Nephron (organoid): Measurements from ENCODE around the gene JAG1.
A peak's percentile ranks its signal among the peaks of the same experiment; 100 is the strongest.

Experiments used
- H3K27ac Mint-ChIP-seq, 3 experiments: 2 replicates each; pipeline ENCODE4 v1.8.0; 2020; ENCODE audit warnings: mixed read lengths in 3 of 3, mild to moderate bottlenecking in 2 of 3, moderate library complexity in 1 of 3
- H3K27me3 Mint-ChIP-seq: 2 replicates; pipeline ENCODE4 v1.8.0; 2021; ENCODE audit warnings: low read depth, mild to moderate bottlenecking, moderate library complexity, mixed read lengths
- H3K36me3 Mint-ChIP-seq: 2 replicates; pipeline ENCODE4 v1.8.0; 2020; ENCODE audit warnings: low read depth, mixed read lengths
- H3K4me1 Mint-ChIP-seq: 2 replicates; pipeline ENCODE4 v1.8.0; 2020; ENCODE audit warnings: mixed read lengths
- H3K4me3 Mint-ChIP-seq, 3 experiments: 2 replicates each; pipeline ENCODE4 v1.8.0; 2020; ENCODE audit warnings: mild to moderate bottlenecking in 3 of 3, mixed read lengths in 3 of 3, moderate library complexity in 2 of 3
- H3K9me3 Mint-ChIP-seq: 2 replicates; pipeline ENCODE4 v1.8.0; 2020; ENCODE audit warnings: mixed read lengths
- CTCF ChIP-seq, 3 experiments: fragments of 200-600 bp; sonication (generic); IDR thresholded peaks; one replicate each; pipeline ENCODE4 v1.5.0; 2021; ENCODE audit warnings: antibody characterized with exemption in 3 of 3; ENCODE audit not compliant: unreplicated experiment in 3 of 3

JAG1 gene

GRCh38 chr20:10673176-10673841, 490 bp downstream of the JAG1 start:
- H3K9me3 Mint-ChIP-seq: no peaks in the 10 kb centered on the region
- peaks cover 40% of the 10 kb centered on the region for H3K4me1 Mint-ChIP-seq
- peak overlapping the region; percentile 99 to 100 (median 100) for H3K4me3 Mint-ChIP-seq
- no peak for TF ChIP-seq CTCF (IDR thresholded peaks at IDR 0.05; ENCODE audit: unreplicated experiment in 3 of 3)
- H3K36me3 Mint-ChIP-seq: peaks cover 36% of the 10 kb centered on the region
- H3K27ac Mint-ChIP-seq: peak overlapping the region; percentile 96 to 99 (median 98)
- H3K27me3 Mint-ChIP-seq: peaks cover 9% of the 10 kb centered on the region

- Mint-ChIP-seq H3K4me1 (peaks cover 46% of the 10 kb centered on the region), H3K36me3 (peaks cover 42% of the 10 kb centered on the region), H3K27ac (peak overlapping the region; percentile 93 to 96 (median 95)), H3K27me3 (peaks cover 4% of the 10 kb centered on the region), H3K9me3 (no peaks in the 10 kb centered on the region), H3K4me3 (peak overlapping the region; percentile 86 to 91 (median 87))
- no peak for TF ChIP-seq CTCF (IDR thresholded peaks at IDR 0.05; ENCODE audit: unreplicated experiment in 3 of 3)
Measured at GRCh38 chr20:10672624-10673127, 1.1 kb downstream of the JAG1 start.

GRCh38 chr20:10671919-10672623, 1.7 kb downstream of the JAG1 start:
- Mint-ChIP-seq H3K4me1 (peaks cover 52% of the 10 kb centered on the region), H3K4me3 (peak overlapping the region; percentile 86 to 91 (median 87)), H3K36me3 (peaks cover 48% of the 10 kb centered on the region), H3K27ac (peak overlapping the region; percentile 93 to 96 (median 95)), H3K9me3 (no peaks in the 10 kb centered on the region), H3K27me3 (peaks cover 4% of the 10 kb centered on the region)
- TF ChIP-seq CTCF (IDR thresholded peaks at IDR 0.05; ENCODE audit: unreplicated experiment in 3 of 3): no peak

- TF ChIP-seq CTCF (IDR thresholded peaks at IDR 0.05; ENCODE audit: unreplicated experiment in 3 of 3): peak; percentile 46 to 59 (median 52)
- H3K27me3 Mint-ChIP-seq: no peaks in the 10 kb centered on the region
- no peaks in the 10 kb centered on the region for H3K9me3 Mint-ChIP-seq
- H3K4me1 Mint-ChIP-seq: peaks cover 55% of the 10 kb centered on the region
- H3K27ac Mint-ChIP-seq: peak overlapping the region; percentile 93 to 96 (median 95)
- peaks cover 48% of the 10 kb centered on the region for H3K36me3 Mint-ChIP-seq
- peak overlapping the region; percentile 86 to 91 (median 87) for H3K4me3 Mint-ChIP-seq
Measured at GRCh38 chr20:10671221-10671918, 2.4 kb downstream of the JAG1 start.

- H3K4me3 Mint-ChIP-seq: peak overlapping the region; percentile 86 to 91 (median 87)
- peak overlapping the region; percentile 93 to 96 (median 95) for H3K27ac Mint-ChIP-seq
- H3K36me3 Mint-ChIP-seq: peaks cover 54% of the 10 kb centered on the region
- H3K9me3 Mint-ChIP-seq: no peaks in the 10 kb centered on the region
- TF ChIP-seq CTCF (IDR thresholded peaks at IDR 0.05; ENCODE audit: unreplicated experiment in 3 of 3): no peak
- H3K27me3 Mint-ChIP-seq: no peaks in the 10 kb centered on the region
- peaks cover 62% of the 10 kb centered on the region for H3K4me1 Mint-ChIP-seq
Measured at GRCh38 chr20:10670501-10671220, 3.1 kb downstream of the JAG1 start.
